Measurements from ENCODE around the gene JAZF1.

The JAZF1 gene

GRCh38 chr7:28191184-28191583 lies 10.6 kb upstream of the JAZF1 start:
- DNase-seq: no peak

GRCh38 chr7:28190077-28190710 lies 9.6 kb upstream of the JAZF1 start:
- no peak for DNase-seq

- DNase-seq: no peak
Measured at GRCh38 chr7:28187012-28187411, 6.4 kb upstream of the JAZF1 start.

- DNase-seq: peak; percentile 56
Measured at GRCh38 chr7:28183627-28184026, 3.0 kb upstream of the JAZF1 start.

GRCh38 chr7:28182071-28182471 lies 1.5 kb upstream of the JAZF1 start:
- no peak for DNase-seq

GRCh38 chr7:28181416-28181815 lies 821 bp upstream of the JAZF1 start:
- DNase-seq: no peak

- no peak for DNase-seq
Measured at GRCh38 chr7:28180031-28180363, 598 bp downstream of the JAZF1 start.

GRCh38 chr7:28179120-28180030 lies 1.2 kb downstream of the JAZF1 start:
- peak; percentile 61 for DNase-seq

GRCh38 chr7:28178599-28178998 lies 2.0 kb downstream of the JAZF1 start:
- DNase-seq: peak; percentile 45

- no peak for DNase-seq
Measured at GRCh38 chr7:28177836-28178235, 2.8 kb downstream of the JAZF1 start.

- no peak for DNase-seq
Measured at GRCh38 chr7:28176645-28177044, 4.0 kb downstream of the JAZF1 start.

- DNase-seq: no peak
Measured at GRCh38 chr7:28176174-28176573, 4.4 kb downstream of the JAZF1 start.

- no peak for DNase-seq
Measured at GRCh38 chr7:28174901-28175661, 5.5 kb downstream of the JAZF1 start.

- DNase-seq: no peak
Measured at GRCh38 chr7:28174442-28174841, 6.2 kb downstream of the JAZF1 start.

- no peak for DNase-seq
Measured at GRCh38 chr7:28173531-28173930, 7.1 kb downstream of the JAZF1 start.

GRCh38 chr7:28172958-28173357 lies 7.6 kb downstream of the JAZF1 start:
- DNase-seq: no peak

- DNase-seq: no peak
Measured at GRCh38 chr7:28170701-28171100, 9.9 kb downstream of the JAZF1 start.

- DNase-seq: peak; percentile 41
Measured at GRCh38 chr7:28169230-28169629, 11.4 kb downstream of the JAZF1 start.

- DNase-seq: peak; percentile 62
Measured at GRCh38 chr7:28168393-28169158, 12.0 kb downstream of the JAZF1 start.

- DNase-seq: peak; percentile 62
Measured at GRCh38 chr7:28166982-28167715, 13.4 kb downstream of the JAZF1 start.

GRCh38 chr7:28165961-28166955 lies 14.3 kb downstream of the JAZF1 start:
- DNase-seq: peak; percentile 95

Data from HCEC 1CT (cell line).